Stimulated activated CD4-positive, alpha-beta T cell treated with anti-CD3 and anti-CD28 coated beads, Interleukin-12 subunit alpha, Interleukin-12 subunit beta, amount 100 ng/mL, for 48 hours (primary cell): ENCODE measurements around the gene EPB41L5.
A peak's percentile ranks its signal among the peaks of the same experiment; 100 is the strongest.
"Not testable (repeated sequence)": the region's sequence is repeated elsewhere in the genome, so short reads cannot be mapped to it uniquely, and the experiment has no call there.

Experiments
- DNase-seq, 3 donors: peaks; one replicate each; pipeline ENCODE4 v3.0.0-alpha.2; 2020; ENCODE audit warnings: low read depth in 2 of 3, low spot score in 1 of 3

EPB41L5 gene

GRCh38 chr2:120012771-120013596 lies at the start of gene EPB41L5:
Gene EPB41L5, plus strand, starts transcription at chr2:120013077. Its CDS starts 6,008 bp downstream, at chr2:120019085.
- peak; percentile 55 to 76 (median 68) for DNase-seq

- DNase-seq, result no peak
These were observed 31.0 kb upstream of the EPB41L5 start for GRCh38 chr2:119981896-119982295.

- no peak for DNase-seq
These were observed 30.4 kb upstream of the EPB41L5 start for GRCh38 chr2:119982506-119982905.

GRCh38 chr2:119983108-119983507 lies 29.8 kb upstream of the EPB41L5 start:
- no peak for DNase-seq

- DNase-seq, result no peak
These were observed 16.7 kb upstream of the EPB41L5 start for GRCh38 chr2:119996148-119996547.

- DNase-seq, result not testable (repeated sequence)
These were observed 15.7 kb upstream of the EPB41L5 start for GRCh38 chr2:119996896-119997891.

- no peak for DNase-seq
These were observed 11.4 kb upstream of the EPB41L5 start for GRCh38 chr2:120001471-120001870.

GRCh38 chr2:120004254-120004653 lies 8.6 kb upstream of the EPB41L5 start:
- no peak for DNase-seq

- no peak for DNase-seq
These were observed 6.9 kb upstream of the EPB41L5 start for GRCh38 chr2:120005834-120006521.

GRCh38 chr2:120007851-120008250 lies 5.0 kb upstream of the EPB41L5 start:
- no peak for DNase-seq

GRCh38 chr2:120012363-120012762 lies 514 bp upstream of the EPB41L5 start:
- DNase-seq, result no peak

GRCh38 chr2:120013597-120014223 lies 833 bp downstream of the EPB41L5 start:
- no peak for DNase-seq

- DNase-seq, result no peak
These were observed 1.5 kb downstream of the EPB41L5 start for GRCh38 chr2:120014226-120014980.

- DNase-seq, result no peak
These were observed 3.9 kb downstream of the EPB41L5 start for GRCh38 chr2:120016800-120017199.

- DNase-seq, result no peak
These were observed 4.3 kb downstream of the EPB41L5 start for GRCh38 chr2:120017201-120017600.

GRCh38 chr2:120018549-120018948 lies 5.7 kb downstream of the EPB41L5 start:
- DNase-seq, result no peak

- no peak for DNase-seq
These were observed 7.7 kb downstream of the EPB41L5 start for GRCh38 chr2:120020554-120020953.

GRCh38 chr2:120022505-120022904 lies 9.6 kb downstream of the EPB41L5 start:
- not testable (repeated sequence) for DNase-seq

- DNase-seq, result no peak
These were observed 14.0 kb downstream of the EPB41L5 start for GRCh38 chr2:120026890-120027289.

GRCh38 chr2:120028795-120029194 lies 15.9 kb downstream of the EPB41L5 start:
- no peak for DNase-seq
